Epithelial cell of esophagus (primary cell): Measurements from ENCODE around the gene B3GALNT2.
"Not testable (repeated sequence)": the region's sequence is repeated elsewhere in the genome, so short reads cannot be mapped to it uniquely, and the experiment has no call there.

Experiments
- DNase-seq: peaks from one replicate; pipeline ENCODE4 v3.0.0; 2010; ENCODE audit warnings: low read depth
- H3K4me3 ChIP-seq: 2 replicates; pipeline ENCODE4 v1.5.1; 2011; ENCODE audit warnings: mild to moderate bottlenecking, low read length, control low read depth
- CTCF ChIP-seq: IDR thresholded peaks from 2 replicates; pipeline ENCODE4 v1.5.1; 2011; ENCODE audit warnings: low read depth, mild to moderate bottlenecking, low read length, control low read depth, inconsistent platforms; ENCODE audit not compliant: insufficient read depth; ENCODE audit errors: missing control alignments

The B3GALNT2 gene

DNA sequence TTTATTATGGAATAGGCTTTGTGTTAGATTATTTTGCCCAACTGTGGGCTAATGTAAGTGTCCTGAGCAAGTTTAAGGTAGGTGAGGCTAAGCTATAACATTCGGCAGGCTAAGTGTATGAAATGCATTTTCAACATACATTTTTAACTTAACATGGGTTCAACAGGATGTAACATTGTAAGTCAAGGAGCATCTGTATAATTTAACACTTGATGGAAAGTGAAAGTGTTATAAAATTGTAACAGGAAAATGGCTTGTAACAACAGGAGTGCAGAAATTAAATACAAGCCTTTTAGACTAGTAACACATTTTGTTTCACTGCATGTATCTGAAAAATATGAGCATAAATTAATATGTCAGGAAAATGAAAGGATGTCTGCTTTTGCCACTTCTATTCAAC lies 42.3 kb downstream of the B3GALNT2 start:
- no peak for TF ChIP-seq CTCF
- no peak overlapping the region for H3K4me3 ChIP-seq
- no peak for DNase-seq

DNA sequence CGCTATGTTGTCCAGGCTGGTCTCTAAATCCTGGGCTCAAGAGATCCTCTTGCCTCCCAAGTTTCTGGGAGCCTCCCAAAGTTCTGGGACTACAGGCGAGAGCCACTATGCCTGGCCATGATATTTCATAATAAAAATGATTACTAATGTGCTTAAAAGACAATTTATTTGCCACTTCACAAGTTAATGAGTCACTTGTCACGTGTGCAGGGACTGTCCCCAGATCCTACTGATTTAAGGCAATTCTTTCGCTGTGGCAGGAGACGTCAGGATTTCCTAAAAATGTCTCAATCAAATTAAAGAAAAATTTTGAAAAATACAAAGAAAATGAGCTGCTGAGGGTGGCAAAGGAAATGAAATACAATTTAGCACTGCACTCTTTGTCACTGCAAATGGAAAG lies 43.5 kb downstream of the B3GALNT2 start:
- H3K4me3 ChIP-seq = no peak overlapping the region
- no peak for DNase-seq
- TF ChIP-seq CTCF = no peak

- DNase-seq, H3K4me3 ChIP-seq: not testable (repeated sequence)
Observed at GRCh38 chr1:235457856-235458255, 46.4 kb downstream of the B3GALNT2 start.

DNA sequence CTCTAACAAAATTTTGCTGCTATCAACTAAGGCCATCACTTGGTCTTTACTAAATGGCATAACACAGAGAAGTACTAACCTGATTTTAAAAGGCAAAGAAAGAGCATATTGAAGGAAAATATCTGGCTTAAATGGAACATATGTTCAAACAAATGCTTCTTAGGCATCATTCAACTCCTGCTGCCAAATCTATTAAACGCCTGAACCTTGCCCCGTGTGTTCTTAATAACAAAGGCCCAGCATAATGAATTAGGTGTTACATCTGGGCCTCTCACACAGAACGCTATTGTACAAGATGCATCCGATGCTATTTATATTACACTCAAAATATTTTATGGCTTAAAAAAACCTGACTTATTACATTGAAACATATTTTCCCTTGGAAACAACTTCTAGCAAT lies 48.4 kb downstream of the B3GALNT2 start:
- H3K4me3 ChIP-seq = no peak overlapping the region
- DNase-seq = no peak
- no peak for TF ChIP-seq CTCF

DNA sequence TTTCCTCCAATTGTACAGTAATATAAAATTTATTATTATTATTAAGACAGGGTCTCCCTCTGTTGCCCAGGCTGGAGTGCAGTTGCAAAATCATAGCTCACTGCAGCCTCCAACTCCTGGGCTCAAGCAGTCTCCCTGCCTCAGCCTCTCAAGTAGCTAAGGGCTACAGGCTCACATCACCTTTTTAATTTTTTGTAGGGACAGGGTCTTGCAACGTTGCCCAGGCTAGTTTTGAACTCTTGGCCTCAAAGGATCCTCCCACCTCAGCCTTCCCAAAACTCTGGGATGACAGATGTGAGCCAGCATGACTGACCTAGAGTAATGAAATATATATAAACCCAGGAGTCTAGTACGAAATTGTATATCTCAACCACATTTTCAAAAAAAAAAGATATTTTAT lies 49.2 kb downstream of the B3GALNT2 start:
- no peak for TF ChIP-seq CTCF
- no peak for DNase-seq
- no peak overlapping the region for H3K4me3 ChIP-seq

GRCh38 chr1:235454021-235454420 lies 50.2 kb downstream of the B3GALNT2 start:
- TF ChIP-seq CTCF = no peak

DNA sequence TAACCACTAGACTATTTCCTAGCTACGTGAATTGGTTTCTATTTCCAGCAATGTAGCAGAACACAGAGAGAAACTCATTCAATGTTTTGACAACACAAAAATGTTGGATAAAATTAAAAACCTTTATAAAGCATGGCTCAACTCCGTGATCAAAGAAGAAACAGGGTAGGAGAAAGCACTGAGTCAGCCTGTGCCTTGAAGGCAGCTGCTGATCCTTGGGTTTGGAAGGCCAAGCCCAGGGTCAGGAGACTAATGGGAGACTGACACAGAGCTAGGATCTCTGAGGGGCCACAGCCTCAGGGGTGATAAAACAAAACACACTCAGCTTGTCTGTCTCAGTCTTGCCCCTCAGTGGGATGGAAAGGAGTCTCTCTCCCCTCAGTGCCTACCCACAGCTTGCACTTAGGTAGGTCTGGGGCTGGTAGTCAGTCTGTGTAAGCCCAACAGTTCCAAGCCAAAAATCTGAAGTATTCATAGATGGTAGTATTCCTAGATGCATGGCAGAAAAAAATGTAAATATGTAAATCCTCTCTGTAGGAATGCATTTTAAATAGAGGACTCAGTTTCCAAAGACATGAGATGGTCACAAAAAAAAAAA lies 53.3 kb downstream of the B3GALNT2 start:
- TF ChIP-seq CTCF = no peak
- no peak for DNase-seq
- no peak overlapping the region for H3K4me3 ChIP-seq

More at GRCh38 chr1:235454021-235454420, 50.2 kb downstream of the B3GALNT2 start:
- no peak for DNase-seq
- H3K4me3 ChIP-seq = no peak overlapping the region
